GM04503 (cell line): Measurements from ENCODE around the gene EEF1G.
"Not testable (repeated sequence)": the region's sequence is repeated elsewhere in the genome, so short reads cannot be mapped to it uniquely, and the experiment has no call there.

Source experiments
- DNase-seq: peaks from one replicate; pipeline ENCODE4 v3.0.0-alpha.2; 2012; ENCODE audit warnings: low read depth

Gene EEF1G

DNA sequence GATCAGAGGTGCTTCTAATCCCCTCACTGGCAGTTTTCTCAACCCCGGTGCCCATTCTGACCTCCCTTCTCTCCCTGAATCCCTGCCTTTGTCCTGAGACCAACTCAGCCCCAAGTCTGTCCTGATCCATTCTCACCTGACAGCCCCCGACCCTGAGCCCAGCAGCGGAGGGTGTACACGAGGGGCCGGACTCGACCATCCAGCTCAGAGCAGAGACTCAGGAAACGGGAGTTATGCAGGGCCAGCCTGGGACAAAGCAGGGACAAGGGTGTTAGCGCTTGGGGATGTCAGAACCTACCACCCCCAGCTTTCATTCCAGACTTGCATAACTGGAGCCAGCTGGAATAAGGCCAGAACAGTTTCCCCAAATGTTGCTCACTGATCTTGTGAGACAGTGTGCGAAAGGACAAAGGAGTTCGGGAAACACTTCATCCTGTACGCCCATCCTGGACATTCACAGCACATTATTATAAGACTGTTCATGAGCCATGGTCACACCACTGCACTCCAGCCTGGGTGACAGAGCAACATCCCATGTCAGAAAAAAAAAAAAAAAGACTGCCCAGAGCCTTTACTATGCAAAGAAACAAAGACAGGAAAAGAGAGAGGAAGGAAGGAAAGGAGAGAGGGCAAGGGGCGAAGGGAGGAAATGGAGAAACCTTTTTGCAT, 3.5 kb upstream of the EEF1G start:
- no peak for DNase-seq

- no peak for DNase-seq
These were observed 2.1 kb upstream of the EEF1G start for GRCh38 chr11:62575837-62576236.

DNA sequence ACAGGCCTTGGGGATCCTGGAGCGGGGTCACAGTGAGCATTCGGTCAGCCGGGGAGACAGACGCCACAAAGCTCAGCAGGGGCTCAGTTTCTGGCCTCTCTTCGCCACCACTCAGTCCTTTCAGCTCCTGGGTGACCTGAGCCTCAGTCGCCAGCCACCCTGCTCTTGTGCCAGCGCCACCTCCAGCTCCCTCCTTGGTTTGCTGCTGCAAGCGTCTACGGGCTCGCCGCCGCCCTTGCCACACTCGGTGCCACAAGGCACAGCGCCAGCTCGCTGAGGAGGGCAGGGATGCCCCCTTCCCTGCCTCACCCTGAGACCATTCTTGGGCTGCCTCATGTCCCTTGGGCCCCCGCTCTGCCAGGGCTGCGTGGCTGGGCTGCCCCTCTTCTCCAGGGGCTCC, 1.5 kb upstream of the EEF1G start:
- no peak for DNase-seq

GRCh38 chr11:62574363-62575071, 826 bp upstream of the EEF1G start:
- DNase-seq = no peak

DNA sequence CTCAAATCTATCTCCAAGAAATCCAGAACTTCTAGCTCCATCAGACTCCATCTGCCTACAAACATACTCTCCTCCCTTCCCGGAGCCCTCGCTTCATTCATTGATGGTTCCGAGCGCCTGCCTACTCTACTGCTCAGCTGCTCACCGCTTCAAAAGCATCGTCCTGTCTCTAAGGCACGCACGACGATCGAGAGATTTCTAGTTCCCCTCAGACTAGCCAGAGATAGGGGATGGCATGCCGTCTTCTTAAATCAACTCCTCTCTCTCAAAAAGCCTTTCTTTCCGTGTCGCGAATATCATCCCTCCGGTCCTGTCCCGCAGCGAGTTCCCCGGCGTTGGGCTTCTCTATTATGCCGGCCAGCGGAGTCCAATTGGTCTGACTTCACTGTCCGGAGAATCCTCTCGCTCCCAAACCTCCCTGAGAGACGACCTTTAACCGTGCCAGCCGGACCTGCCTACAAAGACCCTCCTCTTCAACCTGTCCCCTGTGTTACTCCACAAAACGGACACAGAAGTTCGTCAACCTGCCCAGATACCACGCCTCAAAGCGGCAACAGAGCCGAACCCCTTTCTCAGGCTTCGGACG, 592 bp downstream of the EEF1G start:
- DNase-seq = no peak

DNA sequence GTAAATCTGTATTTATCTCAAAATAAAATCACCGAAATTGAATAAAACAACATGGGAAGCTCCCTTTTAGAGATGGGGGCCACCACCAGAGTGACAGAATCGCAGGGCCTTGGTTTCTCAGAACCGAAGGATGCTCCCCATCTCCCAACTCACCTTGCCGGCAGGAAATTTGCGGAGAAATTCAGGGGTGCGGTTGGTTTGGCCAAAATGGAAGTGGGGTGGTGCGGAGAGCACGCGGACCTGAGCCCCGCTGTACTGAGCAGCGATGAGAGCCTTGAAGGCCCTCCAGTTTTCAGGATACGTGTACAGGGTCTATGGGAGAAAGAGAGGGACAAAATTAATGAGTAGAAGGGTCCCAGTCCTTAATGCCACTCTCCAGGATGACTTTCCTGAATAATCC, 1.3 kb downstream of the EEF1G start:
- DNase-seq = no peak

DNA sequence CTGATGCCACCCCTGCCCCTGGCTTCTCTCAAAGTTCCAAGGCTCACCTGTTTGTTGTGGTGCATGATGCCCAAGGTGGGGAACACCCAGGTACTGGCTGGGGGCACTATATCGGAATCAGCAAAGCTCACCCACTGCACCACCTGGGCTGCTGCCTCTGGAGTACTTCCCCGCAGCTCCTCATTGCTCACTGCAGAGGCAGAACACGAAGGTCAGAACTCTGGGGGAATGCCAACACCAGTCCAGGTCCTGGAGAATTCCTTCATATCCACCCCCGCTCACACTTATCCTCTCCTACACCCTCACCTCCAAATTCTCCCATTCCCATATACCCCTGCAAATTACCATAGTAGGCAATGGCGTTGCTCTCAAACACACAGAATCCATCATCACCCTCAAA, 2.2 kb downstream of the EEF1G start:
- DNase-seq = not testable (repeated sequence)

DNA sequence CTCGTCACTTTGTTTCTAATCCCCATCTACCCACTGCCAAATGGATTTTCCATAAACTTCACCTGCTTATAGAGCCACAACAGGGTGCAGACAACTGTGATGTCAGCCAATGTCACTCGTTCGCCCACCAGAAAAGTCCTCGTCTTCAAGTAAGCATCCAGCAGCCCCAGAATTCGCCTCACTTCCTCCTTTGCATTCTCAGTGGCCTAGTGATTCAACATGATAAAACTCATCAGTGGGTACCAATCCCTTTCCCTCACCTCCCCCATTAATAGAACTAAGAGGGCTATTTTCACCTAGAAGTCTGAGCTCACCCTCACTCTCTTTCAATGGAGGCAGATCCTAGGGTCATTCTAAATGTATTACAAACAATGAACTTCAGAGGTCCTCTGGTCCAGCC, 2.8 kb downstream of the EEF1G start:
- DNase-seq = not testable (repeated sequence)

GRCh38 chr11:62569611-62570010, 4.1 kb downstream of the EEF1G start:
- no peak for DNase-seq

DNA sequence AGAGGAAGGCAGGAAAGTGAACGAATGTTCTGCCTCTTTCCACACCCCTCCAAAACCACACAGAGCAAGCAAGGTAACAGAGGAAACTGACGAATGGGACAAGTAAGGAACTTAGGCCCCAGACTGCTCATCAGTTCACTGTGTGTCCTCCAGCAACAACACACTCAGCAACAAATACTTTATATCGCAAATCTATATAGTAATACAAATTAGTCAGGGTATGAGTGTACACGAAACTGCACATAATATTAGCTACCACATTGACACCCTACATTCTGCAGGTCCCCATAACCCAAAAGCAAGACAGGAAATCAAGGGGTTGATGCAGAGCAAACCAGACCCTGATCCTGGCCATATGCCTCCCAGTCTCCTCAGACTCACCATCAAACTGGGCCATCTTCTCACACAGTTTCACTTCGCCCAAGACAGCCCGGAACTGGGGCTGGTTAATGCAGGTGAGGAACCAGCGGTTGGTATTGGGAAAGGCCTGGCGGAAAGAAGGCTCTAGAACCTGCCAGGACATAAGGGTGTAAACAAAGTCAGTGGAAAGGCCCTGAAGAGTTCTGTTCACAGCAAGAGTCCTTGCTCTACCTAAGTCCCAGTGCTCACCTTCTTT, 6.6 kb downstream of the EEF1G start:
- no peak for DNase-seq

DNA sequence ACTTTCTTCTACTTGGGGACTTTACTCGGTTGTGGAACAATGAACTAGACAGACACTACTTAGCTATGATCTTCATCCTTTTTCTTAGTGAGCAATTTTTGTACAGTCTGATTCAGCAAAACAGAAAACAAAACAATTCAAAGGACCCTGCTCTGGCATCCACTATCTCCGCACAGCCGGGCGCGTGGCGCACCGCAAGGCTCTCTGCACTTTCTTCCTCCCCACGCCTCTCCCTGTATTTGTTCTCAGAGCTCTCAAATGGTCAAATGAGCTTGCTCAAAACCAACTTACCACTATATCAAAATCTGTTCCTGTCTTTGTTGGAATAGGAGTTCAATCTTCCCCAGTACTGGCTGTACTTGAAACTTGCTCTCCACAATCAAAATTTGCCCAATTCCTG, 7.4 kb downstream of the EEF1G start:
- DNase-seq = no peak

- DNase-seq = no peak
These were observed 8.4 kb downstream of the EEF1G start for GRCh38 chr11:62565100-62565802.

GRCh38 chr11:62561677-62562230, 11.9 kb downstream of the EEF1G start:
- DNase-seq = not testable (repeated sequence)

GRCh38 chr11:62560566-62561103, 13.1 kb downstream of the EEF1G start:
- DNase-seq = peak; percentile 96

- DNase-seq = not testable (repeated sequence)
These were observed 14.1 kb downstream of the EEF1G start for GRCh38 chr11:62559626-62560025.

GRCh38 chr11:62559204-62559603, 14.5 kb downstream of the EEF1G start:
- no peak for DNase-seq

- DNase-seq = no peak
These were observed 15.0 kb downstream of the EEF1G start for GRCh38 chr11:62558669-62559068.

GRCh38 chr11:62556875-62557631, 16.6 kb downstream of the EEF1G start:
- no peak for DNase-seq

DNA sequence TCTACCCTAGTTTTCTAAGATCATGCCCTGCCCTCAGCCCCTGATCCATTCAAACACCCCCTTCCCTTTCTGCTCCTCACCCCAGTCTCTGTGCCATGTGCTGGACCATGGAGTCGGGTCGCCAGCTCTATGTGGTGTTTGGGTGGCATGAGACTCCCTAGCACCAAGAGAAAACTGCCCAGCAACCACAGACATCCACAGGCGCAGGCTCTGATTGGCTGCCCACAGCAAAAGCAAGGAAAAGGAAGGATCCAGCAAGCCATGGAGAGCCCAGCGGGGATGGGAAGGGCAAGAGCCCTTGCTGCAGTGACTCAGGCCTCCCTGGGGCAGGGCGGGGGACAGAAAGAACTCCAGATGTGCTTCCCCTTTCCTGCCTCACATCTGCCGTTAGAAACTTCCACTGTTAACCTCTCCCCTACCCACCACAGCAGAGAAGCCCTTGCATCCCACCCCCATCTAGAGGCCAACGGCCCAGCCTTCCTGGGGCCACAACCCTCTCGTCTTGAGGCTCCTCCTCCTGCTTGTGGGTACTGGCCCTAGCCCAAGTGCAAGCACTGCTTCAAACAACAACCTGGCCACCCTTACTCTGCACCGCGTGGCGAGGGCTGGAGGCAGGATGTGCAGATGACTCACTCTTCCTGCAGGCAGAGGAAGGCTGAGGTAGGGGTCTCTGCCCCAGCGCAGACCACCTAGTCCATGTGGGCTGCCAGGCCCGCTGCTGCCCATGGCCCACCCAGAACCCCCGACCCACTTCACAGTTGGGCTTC, 17.4 kb downstream of the EEF1G start:
- DNase-seq = peak; percentile 88

DNA sequence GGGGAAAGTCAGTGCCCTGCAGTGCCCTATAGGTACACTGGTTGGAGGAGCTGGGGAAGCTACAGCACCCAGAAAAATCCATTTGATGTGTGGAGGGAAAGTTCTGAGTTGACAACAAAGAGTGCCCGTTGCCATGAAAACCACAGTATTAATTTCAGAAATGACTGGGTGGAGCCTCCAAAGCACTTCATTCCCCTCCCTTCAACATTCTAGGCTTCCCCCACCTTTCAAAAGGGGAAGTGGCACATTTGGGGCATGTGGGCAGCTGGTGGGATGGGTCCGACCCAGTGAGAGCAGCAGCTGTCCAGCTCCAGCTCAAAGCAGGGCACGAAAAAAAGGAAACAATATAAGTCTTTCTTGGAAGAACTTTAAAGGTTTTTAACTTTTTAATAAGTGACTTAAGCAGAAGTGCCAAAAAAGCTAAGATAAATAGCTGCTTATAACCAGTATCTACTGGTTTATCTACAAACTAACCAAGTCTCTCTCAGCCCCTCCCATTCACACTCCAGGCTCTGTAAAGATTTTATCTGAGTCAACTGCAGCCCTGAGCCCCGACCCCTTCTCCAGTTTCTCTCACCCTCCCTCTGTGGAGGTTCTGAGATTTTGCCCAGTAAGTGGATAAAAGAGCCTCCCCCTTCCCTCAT, 18.1 kb downstream of the EEF1G start:
- no peak for DNase-seq
